Stomach (tissue), 9 donors: ENCODE data around the gene SPHK1. TPM values are rescaled to one million over a fixed set of nuclear protein-coding genes. Genes with fewer than 3 reads are reported as not detected.
"Not testable (repeated sequence)": the region's sequence is repeated elsewhere in the genome, so short reads cannot be mapped to it uniquely, and the experiment has no call there.

ENCODE experiments used
- DNase-seq, 2 donors: peaks; one replicate each; pipeline versions ENCODE4 v3.0.0 to v3.0.0-alpha.2; 2013 to 2019
- H3K27ac ChIP-seq, 5 donors: fragments of 200-600 bp in 4 of 5; sonication (generic) in 4 of 5; one replicate each; pipeline ENCODE4 v1.5.1; 2013 to 2019; ENCODE audit warnings: mild to moderate bottlenecking in 1 of 5, moderate library complexity in 1 of 5
- H3K27me3 ChIP-seq, 3 donors: fragments of 200-600 bp; sonication (generic); one replicate each; pipeline ENCODE4 v1.5.1; 2017 to 2019; ENCODE audit warnings: mixed run types in 1 of 3
- H3K36me3 ChIP-seq, 4 donors: fragments of 200-600 bp; sonication (generic); 1 replicate in 3 of 4; 2 replicates in 1 of 4; pipeline ENCODE4 v1.5.1; 2016 to 2019
- H3K4me1 ChIP-seq, 4 donors: fragments of 200-600 bp; sonication (generic); one replicate each; pipeline ENCODE4 v1.5.1; 2016 to 2019
- H3K4me3 ChIP-seq, 4 donors: fragments of 200-600 bp; sonication (generic) in 3 of 4; one replicate each; pipeline ENCODE4 v1.5.1; 2016 to 2019; ENCODE audit warnings: mild to moderate bottlenecking in 1 of 4
- H3K9me3 ChIP-seq, 4 donors: fragments of 200-600 bp; sonication (generic); one replicate each; pipeline ENCODE4 v1.5.1; 2016 to 2019
- EP300 ChIP-seq: sonication (generic); formaldehyde crosslinking; IDR thresholded peaks from one replicate; pipeline ENCODE4 v1.6.1; 2017; ENCODE audit warnings: antibody characterized with exemption
- POLR2A ChIP-seq, 4 donors: fragments of 450-650 bp; IDR thresholded peaks; one replicate each; pipeline ENCODE4 v1.6.1; 2016; ENCODE audit warnings: antibody characterized with exemption in 4 of 4, control low read depth in 2 of 4, mild to moderate bottlenecking in 1 of 4, moderate library complexity in 1 of 4
- POLR2AphosphoS5 ChIP-seq, 3 donors: sonication (generic); formaldehyde crosslinking; IDR thresholded peaks; one replicate each; pipeline ENCODE4 v1.6.1; 2016; ENCODE audit warnings: antibody characterized with exemption in 3 of 3
- WGBS, 5 donors: extraction: QIAGEN DNeasy Blood & Tissue Kit in 3 of 5; methylation state at CpG; one replicate each; pipeline versions ENCODE4 v1.1.5 to v1.1.7; 2013 to 2018; 5-methylcytosine and 5-hydroxymethylcytosine counted together
- intact Hi-C: fragments of 100-400 bp; cut with DNase I; formaldehyde crosslinking; loops from one replicate; pipeline ENCODE4 v1.15.1; 2023; ENCODE audit warnings: low total_unique reads
- polyA plus RNA-seq, 3 donors: library from polyadenylated mRNA; stranded (reverse); fragments of 200-250 nt; gene quantifications; one replicate each; pipeline ENCODE4 v1.2.3, GENCODE V29; 2013
- total RNA-seq, 5 donors: library from RNA; depleted of rRNA; stranded (reverse); fragments of >200 nt; gene quantifications; one replicate each; pipeline versions ENCODE4 v1.1.0 to v1.2.3, GENCODE V29; 2014 to 2016
- TF ChIP-seq, protein P1 (sequence below), 7 experiments: fragments of 450-650 bp in 4 of 7; fragments of 200-600 bp in 3 of 7; sonication (generic) in 3 of 7; IDR thresholded peaks; one replicate each; pipeline ENCODE4 v1.5.1; 2016 to 2019; ENCODE audit warnings: antibody characterized with exemption in 7 of 7, control low read depth in 2 of 7, mild to moderate bottlenecking in 1 of 7
- donor health status: healthy with polysubstance abuse.
- donor health status: Bipolar disorder and iron deficiency.
- donor health status: healthy.

SPHK1 gene
- total and polyA plus RNA-seq, 8 donors = 0.45 to 13.9 (median 5.8) TPM; not detected in 1

DNA sequence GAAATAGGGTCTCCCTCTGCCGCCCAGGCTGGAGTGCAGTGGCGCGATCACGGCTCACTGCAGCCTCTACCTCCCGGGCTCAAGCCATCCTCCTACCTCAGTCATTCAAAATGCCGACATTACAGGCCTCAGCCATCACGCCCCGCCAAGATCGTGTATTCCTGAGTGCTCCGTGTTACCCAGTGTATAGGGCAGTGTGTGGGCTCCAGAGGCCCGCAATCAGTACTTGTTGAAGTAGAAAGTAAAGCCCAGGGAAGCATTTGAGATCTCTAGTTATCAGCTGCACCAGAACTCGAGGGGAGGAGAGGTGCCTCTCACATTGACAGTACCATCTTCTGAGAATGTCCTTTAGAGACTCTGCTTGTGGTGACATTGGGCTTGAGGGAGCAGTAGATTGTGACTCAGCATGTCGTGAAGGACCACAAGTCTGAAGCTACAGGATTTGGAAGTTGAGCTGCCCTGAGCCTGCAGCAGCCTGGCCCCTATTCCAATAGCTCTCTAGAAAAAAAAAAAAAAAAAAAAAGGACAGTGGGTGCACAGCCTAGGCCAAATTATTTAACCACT is 29.6 kb upstream of the SPHK1 start:
- no peak for DNase-seq
- Histone ChIP-seq H3K36me3 (no peaks in the 10 kb centered on the region), H3K27me3 (no peaks in the 10 kb centered on the region), H3K4me3 (peak overlapping the region in 3 of 4 donors; percentile 75 to 99 (median 81)), H3K4me1 (peaks cover 11 to 34% (median 28%) of the 10 kb centered on the region in 4 donors), H3K27ac (no peak overlapping the region), H3K9me3 (no peaks in the 10 kb centered on the region)
- intact Hi-C loops = no loop called here
- 45 to 57% (median 53%) methylated on average over 13 of the region's 13 CpGs for WGBS, 5 donors
- TF ChIP-seq POLR2A (IDR thresholded peaks at IDR 0.05) (no peak), EP300 (no peak), POLR2AphosphoS5 (IDR thresholded peaks at IDR 0.05) (no peak)
- TF ChIP-seq, protein P1, sequence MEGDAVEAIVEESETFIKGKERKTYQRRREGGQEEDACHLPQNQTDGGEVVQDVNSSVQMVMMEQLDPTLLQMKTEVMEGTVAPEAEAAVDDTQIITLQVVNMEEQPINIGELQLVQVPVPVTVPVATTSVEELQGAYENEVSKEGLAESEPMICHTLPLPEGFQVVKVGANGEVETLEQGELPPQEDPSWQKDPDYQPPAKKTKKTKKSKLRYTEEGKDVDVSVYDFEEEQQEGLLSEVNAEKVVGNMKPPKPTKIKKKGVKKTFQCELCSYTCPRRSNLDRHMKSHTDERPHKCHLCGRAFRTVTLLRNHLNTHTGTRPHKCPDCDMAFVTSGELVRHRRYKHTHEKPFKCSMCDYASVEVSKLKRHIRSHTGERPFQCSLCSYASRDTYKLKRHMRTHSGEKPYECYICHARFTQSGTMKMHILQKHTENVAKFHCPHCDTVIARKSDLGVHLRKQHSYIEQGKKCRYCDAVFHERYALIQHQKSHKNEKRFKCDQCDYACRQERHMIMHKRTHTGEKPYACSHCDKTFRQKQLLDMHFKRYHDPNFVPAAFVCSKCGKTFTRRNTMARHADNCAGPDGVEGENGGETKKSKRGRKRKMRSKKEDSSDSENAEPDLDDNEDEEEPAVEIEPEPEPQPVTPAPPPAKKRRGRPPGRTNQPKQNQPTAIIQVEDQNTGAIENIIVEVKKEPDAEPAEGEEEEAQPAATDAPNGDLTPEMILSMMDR (IDR thresholded peaks at IDR 0.05) = no peak

DNA sequence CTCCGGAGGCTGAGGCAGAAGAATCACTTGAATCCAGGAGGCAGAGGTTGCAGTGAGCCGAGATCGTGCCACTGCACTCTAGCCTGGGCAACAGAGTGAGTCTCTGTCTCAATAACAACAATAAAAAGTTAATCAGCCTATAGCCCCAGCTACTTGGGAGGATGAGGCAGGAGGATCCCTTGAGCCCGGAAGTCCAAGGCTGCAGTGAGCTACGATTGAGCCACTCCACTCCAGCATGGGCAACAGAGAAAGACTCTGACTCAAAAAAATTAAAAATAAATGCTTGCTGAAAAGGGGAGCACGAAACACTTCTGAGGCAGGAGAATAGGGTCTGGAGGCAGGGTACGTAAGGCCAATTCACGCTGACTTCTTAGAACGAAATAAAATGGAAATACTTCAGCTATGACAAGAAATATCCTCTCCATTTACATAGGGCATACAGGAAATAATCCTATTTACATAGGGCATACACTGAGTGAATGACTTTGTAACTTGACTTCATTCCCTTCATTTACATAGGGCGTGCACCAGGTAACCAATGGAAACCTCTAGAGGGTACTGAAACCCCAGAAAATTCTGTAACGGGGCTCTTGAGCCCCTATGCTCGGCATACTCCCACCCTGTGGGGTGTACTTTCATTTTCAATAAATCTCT is 27.5 kb upstream of the SPHK1 start:
- H3K9me3 ChIP-seq = no peaks in the 10 kb centered on the region
- H3K27ac ChIP-seq = peak overlapping the region in 2 of 5 donors; percentile 7 to 19
- WGBS, 5 donors = 37 to 61% (median 52%) methylated on average over 12 of the region's 12 CpGs
- peak in 1 of 2 donors; percentile 44 for DNase-seq
- H3K4me1 ChIP-seq = peaks cover 8 to 26% (median 25%) of the 10 kb centered on the region in 4 donors
- H3K27me3 ChIP-seq = no peaks in the 10 kb centered on the region
- intact Hi-C loops = no loop called here
- H3K36me3 ChIP-seq = no peaks in the 10 kb centered on the region
- H3K4me3 ChIP-seq = no peak overlapping the region
- TF ChIP-seq POLR2AphosphoS5 (IDR thresholded peaks at IDR 0.05) (no peak), EP300 (no peak), POLR2A (IDR thresholded peaks at IDR 0.05) (no peak)
- TF ChIP-seq, protein P1 (IDR thresholded peaks at IDR 0.05) = no peak

DNA sequence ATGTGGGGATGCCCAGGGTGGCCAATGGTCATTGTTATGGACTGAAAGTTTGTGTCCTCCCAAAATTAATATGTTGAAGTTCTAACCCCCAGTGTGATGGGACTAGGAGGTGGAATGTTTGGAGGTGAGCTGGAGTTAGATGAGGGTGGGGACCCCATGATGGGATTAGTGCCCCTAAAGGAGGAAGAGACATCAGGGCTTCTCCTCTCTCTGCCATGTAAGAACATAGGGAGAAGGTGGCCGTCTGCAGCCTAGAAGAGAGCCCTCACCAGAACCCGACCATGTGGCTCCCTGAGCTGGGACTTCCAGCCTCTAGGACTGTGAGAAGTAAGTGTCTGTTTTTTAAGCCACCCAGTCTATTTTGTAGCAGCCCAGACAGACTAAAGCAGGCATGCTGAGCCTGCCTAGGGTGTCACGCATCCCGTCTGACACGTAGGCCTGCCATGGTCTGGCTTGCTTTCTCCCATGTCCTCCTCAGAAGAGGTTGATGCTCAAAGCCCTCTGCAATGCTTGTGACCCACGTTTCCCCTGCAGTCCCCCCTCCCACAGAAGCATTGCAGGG is 26.7 kb upstream of the SPHK1 start:
- no peak overlapping the region for H3K4me3 ChIP-seq
- H3K27me3 ChIP-seq = peaks cover 0 to 6% (median 0%) of the 10 kb centered on the region in 3 donors
- H3K4me1 ChIP-seq = peaks cover 3 to 24% (median 18%) of the 10 kb centered on the region in 4 donors
- no peaks in the 10 kb centered on the region for H3K36me3 ChIP-seq
- DNase-seq = no peak
- TF ChIP-seq EP300 (no peak), POLR2A (IDR thresholded peaks at IDR 0.05) (no peak), POLR2AphosphoS5 (IDR thresholded peaks at IDR 0.05) (no peak)
- TF ChIP-seq, protein P1 (IDR thresholded peaks at IDR 0.05) = no peak
- no peaks in the 10 kb centered on the region for H3K9me3 ChIP-seq
- WGBS, 5 donors = 77 to 86% (median 83%) methylated on average over 3 to 6 of the region's 6 CpGs
- intact Hi-C loops = no loop called here
- H3K27ac ChIP-seq = no peak overlapping the region

DNA sequence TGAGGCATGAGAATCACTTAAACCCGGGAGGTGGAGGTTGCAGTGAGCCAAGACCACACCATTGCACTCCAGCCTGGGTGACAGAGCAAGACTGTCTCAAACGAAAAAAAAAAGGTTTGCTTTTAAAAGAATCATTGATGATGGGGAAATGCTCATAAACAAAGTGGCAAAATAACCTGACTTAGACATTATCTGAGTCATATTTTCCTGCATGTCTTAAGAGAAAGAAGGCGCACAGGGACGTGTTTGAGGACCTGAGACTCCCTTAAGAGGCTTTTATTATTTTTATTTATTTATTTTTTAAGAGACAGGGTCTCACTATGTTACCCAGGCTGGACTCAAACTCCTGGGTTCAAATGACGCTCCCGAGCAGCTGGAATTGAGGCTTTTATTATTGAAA is 25.0 kb upstream of the SPHK1 start:
- 84 to 90% (median 87%) methylated on average over 6 of the region's 6 CpGs for WGBS, 5 donors

DNA sequence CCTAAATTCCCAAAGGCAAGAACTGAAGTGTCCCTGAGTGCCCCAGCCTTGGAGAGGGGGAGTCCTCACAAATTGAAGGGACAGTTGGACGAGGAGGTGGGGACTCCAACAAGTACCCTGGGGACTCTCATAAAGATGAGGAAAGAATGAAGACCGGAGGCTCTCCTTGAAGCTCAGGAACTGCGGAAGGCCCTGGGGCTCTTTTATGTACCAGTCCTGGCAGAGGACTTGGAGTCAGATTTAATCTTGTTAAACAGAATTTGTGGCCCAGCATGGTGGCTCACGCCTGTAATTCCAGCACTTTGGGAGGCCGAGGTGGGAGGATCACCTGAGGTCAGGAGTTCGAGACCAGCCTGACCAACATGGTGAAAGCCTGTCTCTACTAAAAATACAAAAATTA is 24.6 kb upstream of the SPHK1 start:
- intact Hi-C loops, H3K4me3 ChIP-seq, H3K27me3 ChIP-seq, DNase-seq, H3K9me3 ChIP-seq, H3K4me1 ChIP-seq, H3K36me3 ChIP-seq, H3K27ac ChIP-seq: not testable (repeated sequence)
- 83 to 91% (median 87%) methylated on average over 6 of the region's 6 CpGs for WGBS, 5 donors

More for the DNA sequence above, 25.0 kb upstream of the SPHK1 start:
- intact Hi-C loops = no loop called here
- TF ChIP-seq EP300 = no peak
- TF ChIP-seq, protein P1 (IDR thresholded peaks at IDR 0.05) = no peak
- TF ChIP-seq POLR2AphosphoS5 (IDR thresholded peaks at IDR 0.05) = no peak
- no peak for TF ChIP-seq POLR2A (IDR thresholded peaks at IDR 0.05)
- peaks cover 0 to 6% (median 0%) of the 10 kb centered on the region in 3 donors for H3K27me3 ChIP-seq
- H3K4me3 ChIP-seq = no peak overlapping the region
- peaks cover 0 to 12% (median 11%) of the 10 kb centered on the region in 4 donors for H3K4me1 ChIP-seq
- H3K27ac ChIP-seq = no peak overlapping the region
- DNase-seq = no peak
- no peaks in the 10 kb centered on the region for H3K36me3 ChIP-seq
- no peaks in the 10 kb centered on the region for H3K9me3 ChIP-seq
